ENCODE data around the gene NCAPG2.
"Not testable (repeated sequence)": the region's sequence is repeated elsewhere in the genome, so short reads cannot be mapped to it uniquely, and the experiment has no call there.

Gene NCAPG2

GRCh38 chr7:158676171-158676840, 28.3 kb downstream of the NCAPG2 start:
- Histone ChIP-seq H3K9ac (ENCODE audit: low read length) (no peak overlapping the region), H3K9me2 (replicated peaks; ENCODE audit: insufficient read depth, low read length) (no peaks in the 10 kb centered on the region), H3K27ac (ENCODE audit: low read length) (no peak overlapping the region), H3K4me2 (ENCODE audit: low read depth, low read length) (no peak overlapping the region), H3K79me2 (ENCODE audit: low read length) (peaks cover 25% of the 10 kb centered on the region), H3K4me1 (ENCODE audit: low read length) (no peaks in the 10 kb centered on the region), H3K9me3 (replicated peaks; ENCODE audit: insufficient read depth, low read length) (no peaks in the 10 kb centered on the region), H2AFZ (ENCODE audit: low read length) (no peak overlapping the region), H3K36me3 (replicated peaks; ENCODE audit: insufficient read depth, low read length) (peaks cover 18% of the 10 kb centered on the region), H3F3A (ENCODE audit: insufficient read depth, low read length) (no peaks in the 10 kb centered on the region), H3K4me3 (ENCODE audit: low read length) (no peak overlapping the region), H3K27me3 (replicated peaks; ENCODE audit: insufficient read depth, low read length) (no peaks in the 10 kb centered on the region), H4K20me1 (ENCODE audit: insufficient read depth, low read length) (no peaks in the 10 kb centered on the region)
- TF ChIP-seq CTCF (IDR thresholded peaks at IDR 0.05; ENCODE audit: low read length) (no peak), EZH2phosphoT487 (IDR thresholded peaks at IDR 0.05; ENCODE audit: low read length) (no peak), EZH2 (optimal IDR thresholded peaks at IDR 0.05; ENCODE audit: low read depth, low read length) (no peak)
- DNase-seq, result no peak

GRCh38 chr7:158672975-158673374, 31.6 kb downstream of the NCAPG2 start:
- H3K9me2 ChIP-seq (replicated peaks; ENCODE audit: insufficient read depth, low read length), result no peaks in the 10 kb centered on the region
- no peak for DNase-seq
- H3K27me3 ChIP-seq (replicated peaks; ENCODE audit: insufficient read depth, low read length), result no peaks in the 10 kb centered on the region
- H3K4me1 ChIP-seq (ENCODE audit: low read length), result no peaks in the 10 kb centered on the region
- H3K36me3 ChIP-seq (replicated peaks; ENCODE audit: insufficient read depth, low read length), result peaks cover 21% of the 10 kb centered on the region
- no peaks in the 10 kb centered on the region for H3F3A ChIP-seq (ENCODE audit: insufficient read depth, low read length)
- H3K79me2 ChIP-seq (ENCODE audit: low read length), result peaks cover 16% of the 10 kb centered on the region
- no peaks in the 10 kb centered on the region for H4K20me1 ChIP-seq (ENCODE audit: insufficient read depth, low read length)
- no peak overlapping the region for H3K4me2 ChIP-seq (ENCODE audit: low read depth, low read length)
- TF ChIP-seq EZH2 (optimal IDR thresholded peaks at IDR 0.05; ENCODE audit: low read depth, low read length), result no peak
- no peak for TF ChIP-seq CTCF (IDR thresholded peaks at IDR 0.05; ENCODE audit: low read length)
- TF ChIP-seq EZH2phosphoT487 (IDR thresholded peaks at IDR 0.05; ENCODE audit: low read length), result no peak
- H3K27ac ChIP-seq (ENCODE audit: low read length), result no peak overlapping the region
- H2AFZ ChIP-seq (ENCODE audit: low read length), result no peak overlapping the region
- H3K9me3 ChIP-seq (replicated peaks; ENCODE audit: insufficient read depth, low read length), result no peaks in the 10 kb centered on the region
- no peak overlapping the region for H3K9ac ChIP-seq (ENCODE audit: low read length)
- H3K4me3 ChIP-seq (ENCODE audit: low read length), result no peak overlapping the region

- not testable (repeated sequence) for H3F3A ChIP-seq (ENCODE audit: insufficient read depth, low read length); H2AFZ ChIP-seq (ENCODE audit: low read length); DNase-seq; H3K9me3 ChIP-seq (replicated peaks; ENCODE audit: insufficient read depth, low read length); H3K9me2 ChIP-seq (replicated peaks; ENCODE audit: insufficient read depth, low read length); H3K27me3 ChIP-seq (replicated peaks; ENCODE audit: insufficient read depth, low read length); H3K4me1 ChIP-seq (ENCODE audit: low read length); H3K9ac ChIP-seq (ENCODE audit: low read length); H3K4me3 ChIP-seq (ENCODE audit: low read length); H3K27ac ChIP-seq (ENCODE audit: low read length); H3K4me2 ChIP-seq (ENCODE audit: low read depth, low read length); H4K20me1 ChIP-seq (ENCODE audit: insufficient read depth, low read length)
- peaks cover 36% of the 10 kb centered on the region for H3K36me3 ChIP-seq (replicated peaks; ENCODE audit: insufficient read depth, low read length)
- H3K79me2 ChIP-seq (ENCODE audit: low read length), result peaks cover 20% of the 10 kb centered on the region
Measured at GRCh38 chr7:158668086-158668485, 36.5 kb downstream of the NCAPG2 start.

- not testable (repeated sequence) for DNase-seq; H3K27ac ChIP-seq (ENCODE audit: low read length); H2AFZ ChIP-seq (ENCODE audit: low read length); H3K27me3 ChIP-seq (replicated peaks; ENCODE audit: insufficient read depth, low read length); H4K20me1 ChIP-seq (ENCODE audit: insufficient read depth, low read length); H3K4me3 ChIP-seq (ENCODE audit: low read length); H3F3A ChIP-seq (ENCODE audit: insufficient read depth, low read length); H3K9me3 ChIP-seq (replicated peaks; ENCODE audit: insufficient read depth, low read length); H3K4me2 ChIP-seq (ENCODE audit: low read depth, low read length); H3K9ac ChIP-seq (ENCODE audit: low read length); H3K4me1 ChIP-seq (ENCODE audit: low read length); H3K9me2 ChIP-seq (replicated peaks; ENCODE audit: insufficient read depth, low read length)
- Histone ChIP-seq H3K79me2 (ENCODE audit: low read length) (peaks cover 16% of the 10 kb centered on the region; the same call in 1 of the 2 replicates), H3K36me3 (replicated peaks; ENCODE audit: insufficient read depth, low read length) (peaks cover 34% of the 10 kb centered on the region)
Measured at GRCh38 chr7:158666966-158667678, 37.5 kb downstream of the NCAPG2 start.

Data from MM.1S (cell line).